ENCODE measurements around the gene AMIGO2.
"Not testable (repeated sequence)": the region's sequence is repeated elsewhere in the genome, so short reads cannot be mapped to it uniquely, and the experiment has no call there.

GRCh38 chr12:47051291-47051690 is 28.5 kb downstream of the AMIGO2 start:
- not testable (repeated sequence) for TF ChIP-seq CREB1 (CRISPR knock-in tag; IDR thresholded peaks at IDR 0.05); CBFB (CRISPR knock-in tag; IDR thresholded peaks at IDR 0.05; ENCODE audit: low read depth); NFYB (CRISPR knock-in tag; conservative IDR thresholded peaks at IDR 0.05; ENCODE audit: low read depth)
- TF ChIP-seq, protein P1, sequence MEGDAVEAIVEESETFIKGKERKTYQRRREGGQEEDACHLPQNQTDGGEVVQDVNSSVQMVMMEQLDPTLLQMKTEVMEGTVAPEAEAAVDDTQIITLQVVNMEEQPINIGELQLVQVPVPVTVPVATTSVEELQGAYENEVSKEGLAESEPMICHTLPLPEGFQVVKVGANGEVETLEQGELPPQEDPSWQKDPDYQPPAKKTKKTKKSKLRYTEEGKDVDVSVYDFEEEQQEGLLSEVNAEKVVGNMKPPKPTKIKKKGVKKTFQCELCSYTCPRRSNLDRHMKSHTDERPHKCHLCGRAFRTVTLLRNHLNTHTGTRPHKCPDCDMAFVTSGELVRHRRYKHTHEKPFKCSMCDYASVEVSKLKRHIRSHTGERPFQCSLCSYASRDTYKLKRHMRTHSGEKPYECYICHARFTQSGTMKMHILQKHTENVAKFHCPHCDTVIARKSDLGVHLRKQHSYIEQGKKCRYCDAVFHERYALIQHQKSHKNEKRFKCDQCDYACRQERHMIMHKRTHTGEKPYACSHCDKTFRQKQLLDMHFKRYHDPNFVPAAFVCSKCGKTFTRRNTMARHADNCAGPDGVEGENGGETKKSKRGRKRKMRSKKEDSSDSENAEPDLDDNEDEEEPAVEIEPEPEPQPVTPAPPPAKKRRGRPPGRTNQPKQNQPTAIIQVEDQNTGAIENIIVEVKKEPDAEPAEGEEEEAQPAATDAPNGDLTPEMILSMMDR (IDR thresholded peaks at IDR 0.05): not testable (repeated sequence)
